Measurements from ENCODE around the gene SMU1.

GRCh38 chr9:33101104-33101951 is 24.9 kb upstream of the SMU1 start:
- TF ChIP-seq TCF7L2 (IDR thresholded peaks at IDR 0.05; ENCODE audit: borderline replicate concordance, extremely low read depth, insufficient read depth, insufficient read length), result no peak
- TF ChIP-seq, protein P1, sequence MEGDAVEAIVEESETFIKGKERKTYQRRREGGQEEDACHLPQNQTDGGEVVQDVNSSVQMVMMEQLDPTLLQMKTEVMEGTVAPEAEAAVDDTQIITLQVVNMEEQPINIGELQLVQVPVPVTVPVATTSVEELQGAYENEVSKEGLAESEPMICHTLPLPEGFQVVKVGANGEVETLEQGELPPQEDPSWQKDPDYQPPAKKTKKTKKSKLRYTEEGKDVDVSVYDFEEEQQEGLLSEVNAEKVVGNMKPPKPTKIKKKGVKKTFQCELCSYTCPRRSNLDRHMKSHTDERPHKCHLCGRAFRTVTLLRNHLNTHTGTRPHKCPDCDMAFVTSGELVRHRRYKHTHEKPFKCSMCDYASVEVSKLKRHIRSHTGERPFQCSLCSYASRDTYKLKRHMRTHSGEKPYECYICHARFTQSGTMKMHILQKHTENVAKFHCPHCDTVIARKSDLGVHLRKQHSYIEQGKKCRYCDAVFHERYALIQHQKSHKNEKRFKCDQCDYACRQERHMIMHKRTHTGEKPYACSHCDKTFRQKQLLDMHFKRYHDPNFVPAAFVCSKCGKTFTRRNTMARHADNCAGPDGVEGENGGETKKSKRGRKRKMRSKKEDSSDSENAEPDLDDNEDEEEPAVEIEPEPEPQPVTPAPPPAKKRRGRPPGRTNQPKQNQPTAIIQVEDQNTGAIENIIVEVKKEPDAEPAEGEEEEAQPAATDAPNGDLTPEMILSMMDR (IDR thresholded peaks at IDR 0.05 in 2 of 3, conservative IDR thresholded peaks at IDR 0.05 in 1 of 3; ENCODE audit: borderline replicate concordance in 1 of 3, insufficient read depth in 1 of 3, low read depth in 2 of 3, low read length in 2 of 3), result no peak
- TF ChIP-seq EZH2 (IDR thresholded peaks at IDR 0.05), result no peak
- no peak for TF ChIP-seq POLR2A (IDR thresholded peaks at IDR 0.05; ENCODE audit: borderline replicate concordance, extremely low read depth, insufficient read depth, insufficient read length)
- no peak for TF ChIP-seq POLR2AphosphoS5 (IDR thresholded peaks at IDR 0.05; ENCODE audit: low read depth, low read length)
- no peak for TF ChIP-seq CEBPB (IDR thresholded peaks at IDR 0.05; ENCODE audit: low read depth)
- no peak for TF ChIP-seq ATF3 (IDR thresholded peaks at IDR 0.05)
- TF ChIP-seq, protein P2, sequence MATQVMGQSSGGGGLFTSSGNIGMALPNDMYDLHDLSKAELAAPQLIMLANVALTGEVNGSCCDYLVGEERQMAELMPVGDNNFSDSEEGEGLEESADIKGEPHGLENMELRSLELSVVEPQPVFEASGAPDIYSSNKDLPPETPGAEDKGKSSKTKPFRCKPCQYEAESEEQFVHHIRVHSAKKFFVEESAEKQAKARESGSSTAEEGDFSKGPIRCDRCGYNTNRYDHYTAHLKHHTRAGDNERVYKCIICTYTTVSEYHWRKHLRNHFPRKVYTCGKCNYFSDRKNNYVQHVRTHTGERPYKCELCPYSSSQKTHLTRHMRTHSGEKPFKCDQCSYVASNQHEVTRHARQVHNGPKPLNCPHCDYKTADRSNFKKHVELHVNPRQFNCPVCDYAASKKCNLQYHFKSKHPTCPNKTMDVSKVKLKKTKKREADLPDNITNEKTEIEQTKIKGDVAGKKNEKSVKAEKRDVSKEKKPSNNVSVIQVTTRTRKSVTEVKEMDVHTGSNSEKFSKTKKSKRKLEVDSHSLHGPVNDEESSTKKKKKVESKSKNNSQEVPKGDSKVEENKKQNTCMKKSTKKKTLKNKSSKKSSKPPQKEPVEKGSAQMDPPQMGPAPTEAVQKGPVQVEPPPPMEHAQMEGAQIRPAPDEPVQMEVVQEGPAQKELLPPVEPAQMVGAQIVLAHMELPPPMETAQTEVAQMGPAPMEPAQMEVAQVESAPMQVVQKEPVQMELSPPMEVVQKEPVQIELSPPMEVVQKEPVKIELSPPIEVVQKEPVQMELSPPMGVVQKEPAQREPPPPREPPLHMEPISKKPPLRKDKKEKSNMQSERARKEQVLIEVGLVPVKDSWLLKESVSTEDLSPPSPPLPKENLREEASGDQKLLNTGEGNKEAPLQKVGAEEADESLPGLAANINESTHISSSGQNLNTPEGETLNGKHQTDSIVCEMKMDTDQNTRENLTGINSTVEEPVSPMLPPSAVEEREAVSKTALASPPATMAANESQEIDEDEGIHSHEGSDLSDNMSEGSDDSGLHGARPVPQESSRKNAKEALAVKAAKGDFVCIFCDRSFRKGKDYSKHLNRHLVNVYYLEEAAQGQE (IDR thresholded peaks at IDR 0.05; ENCODE audit: low read depth), result no peak
- TF ChIP-seq RAD21 (IDR thresholded peaks at IDR 0.05; ENCODE audit: low read depth), result no peak

All from HCT116 (cell line).